Measurements from ENCODE around the gene C4B. TPM values are rescaled to one million over a fixed set of nuclear protein-coding genes. Genes with fewer than 3 reads are reported as not detected.
A peak's percentile ranks its signal among the peaks of the same experiment; 100 is the strongest.
"Not testable (repeated sequence)": the region's sequence is repeated elsewhere in the genome, so short reads cannot be mapped to it uniquely, and the experiment has no call there.

Gene C4B
- total RNA-seq, 1 experiment from 2014 or later = 6.3 TPM

DNA sequence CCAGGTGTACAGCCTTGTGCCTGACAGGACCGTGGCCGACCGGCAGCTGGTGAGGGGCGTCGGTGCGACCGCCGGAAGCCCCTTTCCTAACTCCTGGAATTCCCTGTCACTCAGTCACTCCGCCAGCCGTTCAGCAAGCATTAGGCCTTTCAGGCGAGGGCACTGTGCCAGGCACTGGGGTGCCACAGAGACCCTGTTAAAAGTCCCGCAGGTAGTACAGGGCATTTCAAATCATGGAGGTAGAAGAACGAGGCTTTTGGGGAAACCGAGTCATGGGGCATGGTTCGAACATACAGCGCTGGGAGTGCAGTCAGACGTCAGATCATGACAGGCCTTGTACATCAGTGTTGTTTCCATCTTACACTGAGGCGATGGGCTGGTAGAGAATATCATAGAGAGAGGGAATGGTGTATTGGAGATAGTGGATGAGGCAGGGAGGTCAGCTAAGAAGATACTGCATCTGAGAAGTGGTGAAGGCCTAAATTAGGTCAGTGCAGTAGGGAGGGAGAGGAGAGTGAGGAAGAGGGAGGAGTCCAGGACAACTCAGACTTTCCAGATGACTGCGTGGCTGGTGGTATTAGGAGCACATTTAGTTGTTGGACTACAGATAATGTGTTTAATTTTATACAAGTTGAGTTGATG is 41.8 kb upstream of the C4B start:
- H3K9me3 ChIP-seq (ENCODE audit: control insufficient read depth in 1 of 2, insufficient read depth in 1 of 2, low read depth in 1 of 2, low read length in 2 of 2) = no peaks in the 10 kb centered on the region
- H4K20me1 ChIP-seq (ENCODE audit: insufficient read depth) = no peaks in the 10 kb centered on the region
- POLR2A ChIA-PET = interaction anchor here (0.9 to 2.4 kb wide), 2 partner anchors 14 to 137 kb away, joined by 6 to 9 read pairs; partner anchors contain the start of genes NELFE and SKIC2
- no peaks in the 10 kb centered on the region for H3K27me3 ChIP-seq (ENCODE audit: insufficient read depth, low read length)
- DNase-seq (ENCODE audit: low read depth, low spot score) = no peak
- RAD21 ChIA-PET (ENCODE audit: low non-redundant PET in 1 of 2, low total read pairs in 2 of 2, uncharacterized antibody in 2 of 2, unreplicated experiment in 2 of 2) = no interaction called here
- peak overlapping the region; percentile 98 for H3K4me2 ChIP-seq (ENCODE audit: low read length)
- TF ChIP-seq SIN3A (IDR thresholded peaks at IDR 0.05; ENCODE audit: low read depth) (0 out of 2 replicates have a peak, but pooled peaks have one; percentile 44), EZH2 (IDR thresholded peaks at IDR 0.05) (no peak), TCF7L2 (IDR thresholded peaks at IDR 0.05; ENCODE audit: borderline replicate concordance, extremely low read depth, insufficient read depth, insufficient read length) (no peak), EZH2phosphoT487 (IDR thresholded peaks at IDR 0.05; ENCODE audit: borderline replicate concordance) (no peak), CBX3 (IDR thresholded peaks at IDR 0.05; ENCODE audit: low read depth) (no peak)
- TF ChIP-seq, protein P1, sequence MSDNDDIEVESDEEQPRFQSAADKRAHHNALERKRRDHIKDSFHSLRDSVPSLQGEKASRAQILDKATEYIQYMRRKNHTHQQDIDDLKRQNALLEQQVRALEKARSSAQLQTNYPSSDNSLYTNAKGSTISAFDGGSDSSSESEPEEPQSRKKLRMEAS (IDR thresholded peaks at IDR 0.05) = no peak
- H3K9me2 ChIP-seq (ENCODE audit: insufficient read depth) = no peaks in the 10 kb centered on the region
- TSS peak; percentile 77 for BruUV-seq (replicated peaks)
- H3K4me3 ChIP-seq (replicated peaks in 1 of 2; ENCODE audit: low read depth in 1 of 2, low read length in 2 of 2) = peak overlapping the region; percentile 70 to 93
- intact Hi-C loops (cut with micrococcal nuclease) = loop anchor here (1.0 kb wide), 1 partner anchor 14 kb away; the partner anchor contains the start of gene SKIC2
- H3K79me2 ChIP-seq (ENCODE audit: insufficient read depth, low read length) = peaks cover 34% of the 10 kb centered on the region
- H3K36me3 ChIP-seq (ENCODE audit: control insufficient read depth in 1 of 2, insufficient read depth in 2 of 2, low read length in 2 of 2) = peaks cover 3 to 16% of the 10 kb centered on the region in 2 experiments; a peak in 3 of 4 replicates
- H3K27ac ChIP-seq (ENCODE audit: low read depth, low read length) = peak overlapping the region; percentile 86
- ATAC-seq = no peak
- no peak overlapping the region for H2AFZ ChIP-seq (ENCODE audit: low read depth, low read length, poor library complexity, severe bottlenecking)
- peak overlapping the region; percentile 92 for H3K9ac ChIP-seq (ENCODE audit: low read length)
- H3K4me1 ChIP-seq (ENCODE audit: control insufficient read depth in 1 of 2, insufficient read depth in 2 of 2, low read length in 2 of 2) = peaks cover 7 to 25% of the 10 kb centered on the region in 2 experiments; a peak in 3 of 4 replicates
- CTCF ChIA-PET = interaction anchor here (1.6 kb wide), 1 partner anchor 20 kb away, joined by 7 read pairs; no protein-coding TSS in a partner anchor

DNA sequence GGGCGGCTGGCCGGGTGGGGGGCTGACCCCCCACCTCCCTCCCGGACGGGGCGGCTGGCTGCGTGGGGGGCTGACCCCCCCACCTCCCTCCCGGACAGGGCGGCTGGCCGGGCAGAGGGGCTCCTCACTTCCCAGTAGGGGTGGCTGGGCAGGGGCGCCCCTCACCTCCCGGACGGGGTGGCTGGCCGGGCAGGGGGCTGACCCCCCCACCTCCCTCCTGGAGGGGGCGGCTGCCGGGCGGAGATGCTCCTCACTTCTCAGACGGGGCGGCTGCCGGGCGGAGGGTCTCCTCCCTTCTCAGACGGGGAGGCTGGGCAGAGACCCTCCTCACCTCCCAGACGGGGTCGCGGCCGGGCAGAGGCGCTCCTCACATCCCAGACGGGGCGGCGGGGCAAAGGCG is 38.5 kb upstream of the C4B start:
- CTCF ChIA-PET; RAD21 ChIA-PET (ENCODE audit: low non-redundant PET in 1 of 2, low total read pairs in 2 of 2, uncharacterized antibody in 2 of 2, unreplicated experiment in 2 of 2); H3K36me3 ChIP-seq (ENCODE audit: control insufficient read depth in 1 of 2, insufficient read depth in 2 of 2, low read length in 2 of 2); intact Hi-C loops (cut with micrococcal nuclease); ATAC-seq; H3K9ac ChIP-seq (ENCODE audit: low read length); H3K27me3 ChIP-seq (ENCODE audit: insufficient read depth, low read length); BruUV-seq (replicated peaks); POLR2A ChIA-PET; H3K4me3 ChIP-seq (replicated peaks in 1 of 2; ENCODE audit: low read depth in 1 of 2, low read length in 2 of 2); H3K27ac ChIP-seq (ENCODE audit: low read depth, low read length); H2AFZ ChIP-seq (ENCODE audit: low read depth, low read length, poor library complexity, severe bottlenecking); H4K20me1 ChIP-seq (ENCODE audit: insufficient read depth); H3K9me2 ChIP-seq (ENCODE audit: insufficient read depth); H3K9me3 ChIP-seq (ENCODE audit: control insufficient read depth in 1 of 2, insufficient read depth in 1 of 2, low read depth in 1 of 2, low read length in 2 of 2); DNase-seq (ENCODE audit: low read depth, low spot score); H3K4me2 ChIP-seq (ENCODE audit: low read length): not testable (repeated sequence)
- Histone ChIP-seq H3K4me1 (ENCODE audit: control insufficient read depth in 1 of 2, insufficient read depth in 2 of 2, low read length in 2 of 2) (peaks cover 6 to 19% of the 10 kb centered on the region in 2 experiments; a peak in 3 of 4 replicates), H3K79me2 (ENCODE audit: insufficient read depth, low read length) (peaks cover 26% of the 10 kb centered on the region)

Data from HCT116 (cell line).